ENCODE data around the gene ARHGEF39.

- no peak for TF ChIP-seq CTCF (conservative IDR thresholded peaks at IDR 0.05)
- no peak for TF ChIP-seq ZFX (IDR thresholded peaks at IDR 0.05)
Observed at GRCh38 chr9:35636135-35636876, 28.7 kb downstream of the ARHGEF39 start.
